Parathyroid adenoma (tissue), 2 donors: ENCODE data around the gene RCN2.

Experiments
- H2AFZ ChIP-seq: fragments of 300-600 bp; sonication (generic); one replicate; pipeline ENCODE4 v1.7.0; 2017; ENCODE audit warnings: antibody characterized with exemption, mild to moderate bottlenecking
- H3K27ac ChIP-seq: fragments of 300-600 bp; sonication (generic); one replicate; pipeline ENCODE4 v1.7.0; 2017
- H3K27me3 ChIP-seq: fragments of 300-600 bp; sonication (generic); one replicate; pipeline ENCODE4 v1.7.0; 2017; ENCODE audit warnings: low read length; ENCODE audit not compliant: control insufficient read depth, insufficient read depth
- H3K36me3 ChIP-seq: fragments of 300-600 bp; sonication (generic); one replicate; pipeline ENCODE4 v1.7.0; 2017; ENCODE audit warnings: low read length; ENCODE audit not compliant: control insufficient read depth, insufficient read depth
- H3K4me1 ChIP-seq: fragments of 300-600 bp; sonication (generic); one replicate; pipeline ENCODE4 v1.7.0; 2017; ENCODE audit warnings: control low read depth
- H3K4me2 ChIP-seq: fragments of 300-600 bp; sonication (generic); one replicate; pipeline ENCODE4 v1.7.0; 2017; ENCODE audit warnings: low read length
- H3K4me3 ChIP-seq: fragments of 300-600 bp; sonication (generic); one replicate; pipeline ENCODE4 v1.7.0; 2017; ENCODE audit warnings: low read depth, low read length
- H3K79me2 ChIP-seq: fragments of 300-600 bp; sonication (generic); one replicate; pipeline ENCODE4 v1.7.0; 2017; ENCODE audit warnings: control low read depth
- H3K9ac ChIP-seq: fragments of 300-600 bp; sonication (generic); one replicate; pipeline ENCODE4 v1.7.0; 2017; ENCODE audit warnings: mild to moderate bottlenecking
- H3K9me3 ChIP-seq: fragments of 300-600 bp; sonication (generic); one replicate; pipeline ENCODE4 v1.7.0; 2017; ENCODE audit warnings: low read length; ENCODE audit not compliant: control insufficient read depth
- TF ChIP-seq, protein P1 (sequence below): fragments of 300-600 bp; sonication (generic); IDR thresholded peaks from one replicate; pipeline ENCODE4 v1.7.0; 2017; ENCODE audit warnings: antibody characterized with exemption, mild to moderate bottlenecking
- donor health status: primary hyperparathyroidism.

RCN2 gene

DNA sequence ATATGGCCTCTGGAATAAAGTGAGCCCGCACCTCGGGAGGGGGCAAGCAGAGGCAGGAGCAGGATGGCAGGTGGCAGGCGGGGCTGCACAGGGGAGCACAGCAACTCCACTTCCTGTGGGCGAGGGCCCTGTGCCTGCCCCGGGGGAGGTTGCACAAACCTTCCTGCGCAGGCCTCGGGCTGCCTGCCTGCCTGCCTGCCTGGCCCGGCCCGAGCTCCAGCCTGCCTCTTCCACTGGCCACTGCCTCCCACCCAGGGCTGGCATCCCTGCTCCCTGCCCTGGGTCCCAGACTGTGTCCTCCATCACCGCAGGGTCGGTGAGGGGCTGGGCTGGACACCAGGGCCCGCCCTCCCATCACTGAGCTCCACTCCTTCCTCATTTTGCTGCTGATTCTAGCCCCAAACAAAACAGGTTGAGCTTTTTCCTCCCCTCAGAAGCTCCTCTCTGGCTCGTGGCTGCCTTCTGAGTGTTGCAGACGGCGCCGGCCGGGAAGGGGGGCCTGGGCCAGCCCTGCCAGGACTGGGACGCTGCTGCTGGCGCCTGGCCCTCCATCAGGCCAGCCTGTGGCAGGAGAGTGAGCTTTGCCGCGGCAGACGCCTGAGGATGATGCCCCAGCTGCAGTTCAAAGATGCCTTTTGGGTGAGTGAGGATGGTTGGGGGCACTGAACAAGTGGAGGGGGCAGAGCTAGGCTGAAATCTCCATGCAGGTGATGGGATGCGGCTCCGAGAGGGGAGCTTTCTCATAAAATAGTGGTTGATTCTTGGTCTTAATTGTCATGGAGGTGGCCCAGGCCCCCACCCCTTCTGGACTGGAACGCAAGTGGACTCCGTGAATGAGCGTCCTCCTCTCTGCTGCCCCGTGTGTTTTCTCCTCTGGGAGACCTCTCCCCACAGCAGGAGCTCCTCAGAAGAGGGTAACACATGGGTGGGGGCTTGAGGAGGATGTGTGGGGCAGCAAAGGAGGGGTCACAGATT, 63.7 kb downstream of the RCN2 start, which contains the start of gene PSTPIP1:
PSTPIP1 (plus strand) TSS at position 156 of the 975 bp plus-strand sequence; CDS start at position 604, 448 bp downstream.
- Histone ChIP-seq H2AFZ (no peak within 1 kb of the TSS), H3K27me3 (no peaks in the 10 kb centered on the region), H3K4me1 (no peaks in the 10 kb centered on the region), H3K79me2 (no peaks in the 10 kb centered on the region), H3K36me3 (no peaks in the 10 kb centered on the region), H3K27ac (no peak within 1 kb of the TSS), H3K9ac (no peak within 1 kb of the TSS), H3K4me3 (peak within 1 kb of the TSS; percentile 28), H3K4me2 (no peak within 1 kb of the TSS), H3K9me3 (no peaks in the 10 kb centered on the region)
- TF ChIP-seq, protein P1, sequence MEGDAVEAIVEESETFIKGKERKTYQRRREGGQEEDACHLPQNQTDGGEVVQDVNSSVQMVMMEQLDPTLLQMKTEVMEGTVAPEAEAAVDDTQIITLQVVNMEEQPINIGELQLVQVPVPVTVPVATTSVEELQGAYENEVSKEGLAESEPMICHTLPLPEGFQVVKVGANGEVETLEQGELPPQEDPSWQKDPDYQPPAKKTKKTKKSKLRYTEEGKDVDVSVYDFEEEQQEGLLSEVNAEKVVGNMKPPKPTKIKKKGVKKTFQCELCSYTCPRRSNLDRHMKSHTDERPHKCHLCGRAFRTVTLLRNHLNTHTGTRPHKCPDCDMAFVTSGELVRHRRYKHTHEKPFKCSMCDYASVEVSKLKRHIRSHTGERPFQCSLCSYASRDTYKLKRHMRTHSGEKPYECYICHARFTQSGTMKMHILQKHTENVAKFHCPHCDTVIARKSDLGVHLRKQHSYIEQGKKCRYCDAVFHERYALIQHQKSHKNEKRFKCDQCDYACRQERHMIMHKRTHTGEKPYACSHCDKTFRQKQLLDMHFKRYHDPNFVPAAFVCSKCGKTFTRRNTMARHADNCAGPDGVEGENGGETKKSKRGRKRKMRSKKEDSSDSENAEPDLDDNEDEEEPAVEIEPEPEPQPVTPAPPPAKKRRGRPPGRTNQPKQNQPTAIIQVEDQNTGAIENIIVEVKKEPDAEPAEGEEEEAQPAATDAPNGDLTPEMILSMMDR, result no peak

DNA sequence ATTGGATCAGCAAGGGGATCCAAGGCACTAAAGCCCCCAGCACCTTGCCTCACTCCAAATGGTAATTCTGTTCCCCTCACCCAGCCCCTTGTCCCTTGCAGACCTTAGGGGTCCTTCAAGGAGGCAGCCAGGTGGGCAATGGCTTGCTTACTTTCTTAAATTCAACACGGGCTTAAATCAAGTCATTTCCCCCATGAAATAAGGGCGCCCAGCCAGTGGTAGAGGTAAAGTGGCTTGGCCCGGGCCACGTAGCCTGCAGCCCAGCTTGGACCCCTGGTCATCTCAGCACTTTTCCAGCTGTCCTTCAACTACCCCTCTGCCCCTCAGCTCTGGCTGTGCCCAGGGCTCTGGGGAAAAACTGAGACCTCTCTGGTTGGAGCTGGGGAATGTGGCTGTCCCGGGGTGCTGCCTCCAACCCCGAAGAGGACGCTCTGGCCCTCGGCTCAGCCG, 64.6 kb downstream of the RCN2 start:
- H2AFZ ChIP-seq, result no peak overlapping the region
- H3K27me3 ChIP-seq, result no peaks in the 10 kb centered on the region
- H3K79me2 ChIP-seq, result no peaks in the 10 kb centered on the region
- H3K4me2 ChIP-seq, result no peak overlapping the region
- H3K27ac ChIP-seq, result no peak overlapping the region
- no peak overlapping the region for H3K9ac ChIP-seq
- TF ChIP-seq, protein P1, result no peak
- H3K9me3 ChIP-seq, result no peaks in the 10 kb centered on the region
- no peaks in the 10 kb centered on the region for H3K4me1 ChIP-seq
- no peaks in the 10 kb centered on the region for H3K36me3 ChIP-seq
- H3K4me3 ChIP-seq, result no peak overlapping the region

DNA sequence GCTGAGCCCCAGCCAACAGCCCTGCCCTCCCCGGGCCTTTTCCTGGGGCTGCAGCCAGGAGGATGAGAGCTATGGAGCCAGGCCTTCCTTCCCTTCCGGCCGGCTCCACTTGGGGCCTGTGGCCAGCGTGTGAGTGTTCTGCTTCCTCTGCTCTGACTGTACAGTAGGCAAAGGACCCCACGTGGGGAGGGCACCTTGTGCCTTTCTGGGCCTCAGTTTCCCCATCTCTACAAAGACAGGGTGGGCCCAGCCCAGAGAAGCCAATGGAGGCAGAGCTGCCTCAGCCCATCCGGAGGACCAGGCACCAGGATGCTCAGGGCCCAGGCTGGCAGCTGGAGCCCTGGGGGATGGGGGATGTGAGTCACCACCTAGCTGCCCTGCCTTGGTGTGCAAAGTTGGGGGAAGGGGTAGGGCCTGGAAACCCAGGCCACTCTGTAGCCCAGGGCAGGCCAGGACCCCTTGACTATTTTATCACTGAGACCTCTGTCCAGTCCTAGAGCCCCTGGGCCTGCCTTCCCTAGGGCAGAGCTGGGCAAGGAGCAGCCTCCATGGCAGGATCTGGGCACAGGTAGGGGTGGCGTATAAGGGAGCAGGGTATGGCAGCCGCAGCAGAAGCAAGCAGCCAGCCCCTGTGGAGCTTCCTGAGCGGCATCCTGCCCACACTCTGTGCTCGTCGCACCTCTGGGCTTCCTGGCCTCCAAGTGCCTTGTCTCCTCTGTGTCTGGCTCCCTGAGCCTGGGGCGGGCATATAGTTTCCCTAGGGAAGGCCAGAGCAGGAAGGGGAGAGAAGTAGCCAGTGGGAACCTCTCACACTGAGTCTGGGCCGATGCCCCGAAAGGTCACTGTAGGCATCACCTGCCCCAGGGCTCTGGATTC, 65.2 kb downstream of the RCN2 start:
- Histone ChIP-seq H3K27ac (no peak overlapping the region), H3K9ac (no peak overlapping the region)

DNA sequence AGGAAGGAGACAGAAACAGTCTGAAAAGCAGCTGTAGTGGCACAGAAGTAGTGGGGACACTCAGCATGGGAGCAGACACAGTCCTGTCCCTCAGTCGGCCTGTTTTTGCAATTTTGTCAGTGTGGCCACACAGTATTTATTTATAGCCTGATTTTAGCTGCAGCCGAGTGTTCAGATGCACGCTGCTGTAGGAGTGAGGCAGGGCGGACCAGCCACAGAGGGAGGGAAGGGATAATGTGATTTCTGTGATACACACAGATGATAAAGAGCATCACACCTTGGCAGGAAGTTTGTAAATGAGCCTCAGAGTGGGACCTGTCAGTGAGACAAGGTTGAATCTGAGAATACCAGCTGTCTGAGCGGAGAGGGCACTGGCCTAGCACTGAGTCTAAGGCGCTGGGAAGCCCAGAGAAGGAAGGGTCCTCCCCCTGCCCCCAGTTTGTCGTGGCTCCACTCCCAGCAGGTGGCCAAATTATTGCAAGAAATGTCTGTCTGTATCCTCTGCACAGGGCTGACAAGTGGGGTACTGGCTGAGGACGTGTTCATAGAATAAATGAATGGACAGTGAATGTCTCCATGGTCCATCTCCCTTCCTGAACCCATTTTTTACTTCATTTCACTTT, 67.2 kb downstream of the RCN2 start:
- H3K4me3 ChIP-seq, result no peak overlapping the region
- H2AFZ ChIP-seq, result no peak overlapping the region
- H3K36me3 ChIP-seq, result no peaks in the 10 kb centered on the region
- no peaks in the 10 kb centered on the region for H3K9me3 ChIP-seq
- H3K9ac ChIP-seq, result no peak overlapping the region
- H3K27ac ChIP-seq, result no peak overlapping the region
- TF ChIP-seq, protein P1, result no peak
- H3K4me2 ChIP-seq, result no peak overlapping the region
- H3K79me2 ChIP-seq, result no peaks in the 10 kb centered on the region
- no peaks in the 10 kb centered on the region for H3K27me3 ChIP-seq
- H3K4me1 ChIP-seq, result no peaks in the 10 kb centered on the region

More for the DNA sequence above, 65.2 kb downstream of the RCN2 start:
- Histone ChIP-seq H3K4me3 (no peak overlapping the region), H3K79me2 (no peaks in the 10 kb centered on the region), H3K4me1 (no peaks in the 10 kb centered on the region), H2AFZ (no peak overlapping the region), H3K27me3 (no peaks in the 10 kb centered on the region), H3K9me3 (no peaks in the 10 kb centered on the region), H3K4me2 (no peak overlapping the region), H3K36me3 (no peaks in the 10 kb centered on the region)
- TF ChIP-seq, protein P1, result no peak
